GM12892 (cell line): ENCODE results near the gene MCIDAS. TPM values are rescaled to one million over a fixed set of nuclear protein-coding genes. Genes with fewer than 3 reads are reported as not detected.

Source experiments
- DNase-seq: peaks from one replicate; pipeline ENCODE4 v3.0.0; 2011; ENCODE audit not compliant: insufficient read length
- FAIRE-seq: peaks from 2 replicates; lab custom pipeline; 2011; peaks lifted over from hg19 to GRCh38; lab: Jason Lieb, UNC
- POLR2A ChIP-seq: IDR thresholded peaks from 2 replicates; pipeline ENCODE4 v1.6.1; 2011; ENCODE audit warnings: low read depth, low read length, control low read depth
- POLR2AphosphoS5 ChIP-seq: IDR thresholded peaks from 2 replicates; pipeline ENCODE4 v1.6.1; 2011; ENCODE audit warnings: low read depth, low read length, control low read depth
- TAF1 ChIP-seq: IDR thresholded peaks from 2 replicates; pipeline ENCODE4 v1.6.1; 2011; ENCODE audit warnings: low read depth, mild to moderate bottlenecking, control low read depth, low read length, borderline replicate concordance
- polyA plus RNA-seq: library from polyadenylated mRNA; unstranded; fragments of >200 nt; gene quantifications from one replicate; pipeline ENCODE4 v1.2.1, GENCODE V29; 2012; ENCODE audit warnings: missing spikeins, inconsistent platforms; ENCODE audit not compliant: missing spikeins

MCIDAS gene
- not detected for polyA plus RNA-seq

- FAIRE-seq (no peak), DNase-seq (no peak)
- TF ChIP-seq POLR2AphosphoS5, result no peak
- no peak for TF ChIP-seq TAF1
- no peak for TF ChIP-seq POLR2A
These were observed at the start of gene MCIDAS for GRCh38 chr5:55226934-55227663. Gene MCIDAS (minus strand): TSS chr5:55227315. CDS start chr5:55227138, 177 bp downstream.

GRCh38 chr5:55276771-55277170, 49.7 kb upstream of the MCIDAS start:
- no peak for DNase-seq
- TF ChIP-seq TAF1 (no peak), POLR2A (no peak)
- no peak for FAIRE-seq

- no peak for TF ChIP-seq POLR2A
- TF ChIP-seq POLR2AphosphoS5, result no peak
- TF ChIP-seq TAF1, result no peak
- FAIRE-seq (no peak), DNase-seq (no peak)
These were observed 31.2 kb upstream of the MCIDAS start for GRCh38 chr5:55258339-55258738.

- TF ChIP-seq POLR2AphosphoS5 (no peak), POLR2A (no peak), TAF1 (no peak)
- DNase-seq (no peak), FAIRE-seq (no peak)
These were observed 27.7 kb upstream of the MCIDAS start for GRCh38 chr5:55254802-55255201.

- no peak for DNase-seq
- FAIRE-seq, result no peak
- TF ChIP-seq POLR2A (no peak), POLR2AphosphoS5 (no peak), TAF1 (no peak)
These were observed 22.9 kb upstream of the MCIDAS start for GRCh38 chr5:55250064-55250463.

GRCh38 chr5:55241746-55242145, 14.6 kb upstream of the MCIDAS start:
- no peak for DNase-seq
- FAIRE-seq, result no peak
- no peak for TF ChIP-seq POLR2A
- no peak for TF ChIP-seq POLR2AphosphoS5
- no peak for TF ChIP-seq TAF1

- no peak for FAIRE-seq
- TF ChIP-seq POLR2A (no peak), TAF1 (no peak), POLR2AphosphoS5 (no peak)
- no peak for DNase-seq
These were observed 9.7 kb upstream of the MCIDAS start for GRCh38 chr5:55236800-55237199.

- FAIRE-seq, result no peak
- DNase-seq, result no peak
These were observed 7.1 kb upstream of the MCIDAS start for GRCh38 chr5:55234121-55234700.

GRCh38 chr5:55232985-55233928, 6.1 kb upstream of the MCIDAS start, which contains the start of gene CCNO:
Gene CCNO (minus strand): TSS chr5:55233608. CDS start chr5:55233523, 85 bp downstream.
- no peak for TF ChIP-seq POLR2A
- FAIRE-seq (no peak), DNase-seq (no peak)

More at GRCh38 chr5:55234121-55234700, 7.1 kb upstream of the MCIDAS start:
- TF ChIP-seq TAF1, result no peak
- TF ChIP-seq POLR2AphosphoS5, result no peak
- TF ChIP-seq POLR2A, result no peak

- FAIRE-seq (no peak), DNase-seq (no peak)
- TF ChIP-seq POLR2AphosphoS5 (no peak), TAF1 (no peak), POLR2A (no peak)
These were observed 5.3 kb upstream of the MCIDAS start for GRCh38 chr5:55232271-55232984.

GRCh38 chr5:55231919-55232270, 4.8 kb upstream of the MCIDAS start:
- FAIRE-seq, result no peak
- no peak for DNase-seq
- no peak for TF ChIP-seq POLR2AphosphoS5
- TF ChIP-seq TAF1, result no peak
- no peak for TF ChIP-seq POLR2A
